Measurements from ENCODE around the gene CIDEC. TPM values are rescaled to one million over a fixed set of nuclear protein-coding genes. Genes with fewer than 3 reads are reported as not detected.
"Not testable (repeated sequence)": the region's sequence is repeated elsewhere in the genome, so short reads cannot be mapped to it uniquely, and the experiment has no call there.

CIDEC gene
- total and polyA plus RNA-seq, 2 of the 13 experiments (the other 11 are each of a cell fraction or from before 2014, with no cell fraction given), result 2.5 to 10.4 TPM

DNA sequence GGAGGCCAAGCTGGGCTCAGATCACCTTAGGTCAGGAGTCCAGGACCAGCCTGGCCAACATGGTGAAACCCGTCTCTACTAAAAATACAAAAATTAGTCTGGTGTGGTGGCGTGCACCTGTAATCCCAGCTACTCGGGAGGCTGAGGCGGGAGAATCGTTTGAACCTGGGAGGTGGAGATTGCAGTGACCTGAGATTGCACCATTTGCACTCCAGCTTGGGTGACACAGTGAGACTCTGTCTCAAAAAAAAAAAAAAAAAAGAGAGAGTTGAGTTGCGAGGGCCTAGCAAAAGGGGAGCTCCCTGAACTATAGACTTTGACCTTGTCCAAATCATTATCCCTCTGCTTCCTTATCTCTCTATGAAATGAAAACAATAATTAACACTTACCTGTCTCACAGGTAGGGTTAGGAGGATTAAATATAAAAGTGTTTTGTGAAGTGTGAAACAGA, 20.9 kb upstream of the CIDEC start (continued):
- TF ChIP-seq, protein P1, sequence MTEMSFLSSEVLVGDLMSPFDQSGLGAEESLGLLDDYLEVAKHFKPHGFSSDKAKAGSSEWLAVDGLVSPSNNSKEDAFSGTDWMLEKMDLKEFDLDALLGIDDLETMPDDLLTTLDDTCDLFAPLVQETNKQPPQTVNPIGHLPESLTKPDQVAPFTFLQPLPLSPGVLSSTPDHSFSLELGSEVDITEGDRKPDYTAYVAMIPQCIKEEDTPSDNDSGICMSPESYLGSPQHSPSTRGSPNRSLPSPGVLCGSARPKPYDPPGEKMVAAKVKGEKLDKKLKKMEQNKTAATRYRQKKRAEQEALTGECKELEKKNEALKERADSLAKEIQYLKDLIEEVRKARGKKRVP (CRISPR knock-in tag; IDR thresholded peaks at IDR 0.05), result peak in 1 of 2 experiments; percentile 88; a peak in 2 of 4 replicates
- peak; percentile 46; the same call in 1 of the 2 replicates for TF ChIP-seq PITX1 (CRISPR knock-in tag; IDR thresholded peaks at IDR 0.05)
- not testable (repeated sequence) for TF ChIP-seq SOX13, NONO (IDR thresholded peaks at IDR 0.05)
- peak in 1 of 2 experiments; percentile 60; a peak in 2 of 4 replicates for TF ChIP-seq SOX13 (CRISPR knock-in tag; conservative IDR thresholded peaks at IDR 0.05 in 1 of 2, IDR thresholded peaks at IDR 0.05 in 1 of 2)
- TF ChIP-seq, protein P2, sequence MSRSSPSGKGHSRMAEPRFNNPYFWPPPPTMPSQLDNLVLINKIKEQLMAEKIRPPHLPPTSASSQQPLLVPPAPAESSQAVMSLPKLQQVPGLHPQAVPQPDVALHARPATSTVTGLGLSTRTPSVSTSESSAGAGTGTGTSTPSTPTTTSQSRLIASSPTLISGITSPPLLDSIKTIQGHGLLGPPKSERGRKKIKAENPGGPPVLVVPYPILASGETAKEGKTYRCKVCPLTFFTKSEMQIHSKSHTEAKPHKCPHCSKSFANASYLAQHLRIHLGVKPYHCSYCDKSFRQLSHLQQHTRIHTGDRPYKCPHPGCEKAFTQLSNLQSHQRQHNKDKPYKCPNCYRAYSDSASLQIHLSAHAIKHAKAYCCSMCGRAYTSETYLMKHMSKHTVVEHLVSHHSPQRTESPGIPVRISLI (CRISPR knock-in tag; IDR thresholded peaks at IDR 0.05; ENCODE audit: borderline replicate concordance), result peak; percentile 97
- peak; percentile 65 for TF ChIP-seq NONO (CRISPR knock-in tag; conservative IDR thresholded peaks at IDR 0.05)
- peak; percentile 79; the same call in 1 of the 2 replicates for TF ChIP-seq ZNF292 (CRISPR knock-in tag; IDR thresholded peaks at IDR 0.05; ENCODE audit: borderline replicate concordance, low read depth)
- TF ChIP-seq, protein P3, sequence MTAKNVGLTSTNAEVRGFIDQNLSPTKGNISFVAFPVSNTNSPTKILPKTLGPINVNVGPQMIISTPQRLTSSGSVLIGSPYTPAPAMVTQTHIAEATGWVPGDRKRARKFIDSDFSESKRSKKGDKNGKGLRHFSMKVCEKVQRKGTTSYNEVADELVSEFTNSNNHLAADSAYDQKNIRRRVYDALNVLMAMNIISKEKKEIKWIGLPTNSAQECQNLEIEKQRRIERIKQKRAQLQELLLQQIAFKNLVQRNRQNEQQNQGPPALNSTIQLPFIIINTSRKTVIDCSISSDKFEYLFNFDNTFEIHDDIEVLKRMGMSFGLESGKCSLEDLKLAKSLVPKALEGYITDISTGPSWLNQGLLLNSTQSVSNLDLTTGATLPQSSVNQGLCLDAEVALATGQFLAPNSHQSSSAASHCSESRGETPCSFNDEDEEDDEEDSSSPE (CRISPR knock-in tag; IDR thresholded peaks at IDR 0.05), result peak; percentile 76
- peak; percentile 39; the same call in 1 of the 2 replicates for TF ChIP-seq SNAPC2 (CRISPR knock-in tag; IDR thresholded peaks at IDR 0.05)
- TF ChIP-seq KDM1A (CRISPR knock-in tag; IDR thresholded peaks at IDR 0.05), result peak; percentile 99
- TF ChIP-seq CEBPB (IDR thresholded peaks at IDR 0.05; ENCODE audit: borderline replicate concordance, low read depth, low read length), result peak; percentile 76; the same call in 1 of the 2 replicates
- peak; percentile 58; the same call in 1 of the 2 replicates for TF ChIP-seq ZNF816 (CRISPR knock-in tag; IDR thresholded peaks at IDR 0.05; ENCODE audit: borderline replicate concordance)
- peak; percentile 17; the same call in 1 of the 2 replicates for TF ChIP-seq CREB1 (IDR thresholded peaks at IDR 0.05)
- peak; percentile 69 for TF ChIP-seq CREB1 (CRISPR knock-in tag; IDR thresholded peaks at IDR 0.05)
- TF ChIP-seq NR2C2 (CRISPR knock-in tag; IDR thresholded peaks at IDR 0.05; ENCODE audit: borderline replicate concordance), result peak; percentile 63; the same call in 1 of the 2 replicates
- TF ChIP-seq FOSL2 (CRISPR knock-in tag; IDR thresholded peaks at IDR 0.05), result peak; percentile 66
- TF ChIP-seq SKI (IDR thresholded peaks at IDR 0.05; ENCODE audit: partially characterized antibody), result peak; percentile 29
- TF ChIP-seq, protein P4, sequence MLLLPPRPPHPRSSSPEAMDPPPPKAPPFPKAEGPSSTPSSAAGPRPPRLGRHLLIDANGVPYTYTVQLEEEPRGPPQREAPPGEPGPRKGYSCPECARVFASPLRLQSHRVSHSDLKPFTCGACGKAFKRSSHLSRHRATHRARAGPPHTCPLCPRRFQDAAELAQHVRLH (CRISPR knock-in tag; IDR thresholded peaks at IDR 0.05; ENCODE audit: borderline replicate concordance, low read depth), result peak; percentile 54; the same call in 1 of the 2 replicates
- TF ChIP-seq DPF2 (CRISPR knock-in tag; IDR thresholded peaks at IDR 0.05; ENCODE audit: borderline replicate concordance, low read depth), result peak; percentile 57; the same call in 1 of the 2 replicates
- peak; percentile 80 for TF ChIP-seq ZNF282 (IDR thresholded peaks at IDR 0.05; ENCODE audit: partially characterized antibody)
- TF ChIP-seq MEF2D (CRISPR knock-in tag; IDR thresholded peaks at IDR 0.05), result peak; percentile 23; the same call in 1 of the 2 replicates
- peak; percentile 77 for TF ChIP-seq NR2F2 (IDR thresholded peaks at IDR 0.05; ENCODE audit: borderline replicate concordance, low read depth)
- peak; percentile 81 for TF ChIP-seq ELF3 (CRISPR knock-in tag; IDR thresholded peaks at IDR 0.05)
- TF ChIP-seq NCOR1 (IDR thresholded peaks at IDR 0.05; ENCODE audit: borderline replicate concordance, low read length), result peak; percentile 96
- peak; percentile 49; the same call in 1 of the 2 replicates for TF ChIP-seq HOXD1 (CRISPR knock-in tag; IDR thresholded peaks at IDR 0.05)
- TF ChIP-seq TEAD3 (CRISPR knock-in tag; optimal IDR thresholded peaks at IDR 0.05; ENCODE audit: borderline replicate concordance), result peak; percentile 60
- TF ChIP-seq ZNF205 (CRISPR knock-in tag; IDR thresholded peaks at IDR 0.05), result 0 out of 2 replicates have a peak, but pooled peaks have one; percentile 13

Data from HepG2 (cell line).